GM10266 (cell line): ENCODE results near the gene ACVRL1.

Source experiments
- DNase-seq: peaks from one replicate; pipeline ENCODE4 v3.0.0; 2012; ENCODE audit errors: extremely low spot score
- CTCF ChIP-seq: IDR thresholded peaks from 2 replicates; pipeline ENCODE4 v1.5.1; 2012; ENCODE audit warnings: mild to moderate bottlenecking, low read depth; ENCODE audit not compliant: control insufficient read depth, insufficient read depth; ENCODE audit errors: missing control alignments

The ACVRL1 gene

GRCh38 chr12:51908876-51909592, 1.7 kb downstream of the ACVRL1 start:
- DNase-seq: no peak
- no peak for TF ChIP-seq CTCF

- no peak for TF ChIP-seq CTCF
- no peak for DNase-seq
These were observed 2.9 kb downstream of the ACVRL1 start for GRCh38 chr12:51910168-51910567.

GRCh38 chr12:51910691-51911090, 3.4 kb downstream of the ACVRL1 start:
- no peak for DNase-seq
- no peak for TF ChIP-seq CTCF

- no peak for DNase-seq
- TF ChIP-seq CTCF: no peak
These were observed 4.0 kb downstream of the ACVRL1 start for GRCh38 chr12:51911307-51911706.

GRCh38 chr12:51911788-51912711, 4.7 kb downstream of the ACVRL1 start:
- no peak for TF ChIP-seq CTCF
- no peak for DNase-seq

- no peak for DNase-seq
- no peak for TF ChIP-seq CTCF
These were observed 6.0 kb downstream of the ACVRL1 start for GRCh38 chr12:51913071-51914033.
